SKM-1 treated with dmso at 0.1 percent for 144 hours (cell line): Measurements from ENCODE around the gene EFNA2.

ENCODE experiments used
- DNase-seq: peaks from one replicate; lab custom pipeline; 2025; ENCODE audit not compliant: unreplicated experiment; lab: John Stamatoyannopoulos, UW

EFNA2 gene

GRCh38 chr19:1248786-1249297 is 36.8 kb upstream of the EFNA2 start:
- DNase-seq, result peak; percentile 62

- DNase-seq, result peak; percentile 91
These were observed 36.2 kb upstream of the EFNA2 start for GRCh38 chr19:1249298-1249989.

- no peak for DNase-seq
These were observed 35.7 kb upstream of the EFNA2 start for GRCh38 chr19:1249990-1250436.

- DNase-seq, result no peak
These were observed 35.0 kb upstream of the EFNA2 start for GRCh38 chr19:1250437-1251260.

GRCh38 chr19:1251330-1252220 is 34.1 kb upstream of the EFNA2 start:
- peak; percentile 58 for DNase-seq

GRCh38 chr19:1252221-1252820 is 33.4 kb upstream of the EFNA2 start:
- DNase-seq, result peak; percentile 95

GRCh38 chr19:1252821-1253513 is 32.7 kb upstream of the EFNA2 start:
- DNase-seq, result peak; percentile 94

GRCh38 chr19:1253514-1254080 is 32.1 kb upstream of the EFNA2 start:
- no peak for DNase-seq

GRCh38 chr19:1254081-1254527 is 31.6 kb upstream of the EFNA2 start:
- no peak for DNase-seq

GRCh38 chr19:1254530-1255185 is 31.0 kb upstream of the EFNA2 start:
- DNase-seq, result no peak

- no peak for DNase-seq
These were observed 30.2 kb upstream of the EFNA2 start for GRCh38 chr19:1255186-1256161.

GRCh38 chr19:1256646-1257474 is 28.8 kb upstream of the EFNA2 start:
- DNase-seq, result no peak

GRCh38 chr19:1257475-1258162 is 28.1 kb upstream of the EFNA2 start:
- DNase-seq, result no peak

GRCh38 chr19:1258163-1258492 is 27.5 kb upstream of the EFNA2 start:
- no peak for DNase-seq

- DNase-seq, result no peak
These were observed 26.9 kb upstream of the EFNA2 start for GRCh38 chr19:1258707-1259205.

GRCh38 chr19:1259206-1259875 is 26.3 kb upstream of the EFNA2 start:
- DNase-seq, result peak; percentile 60
